Osteoblast (primary cell): ENCODE results near the gene EPHA8. TPM values are rescaled to one million over a fixed set of nuclear protein-coding genes. Genes with fewer than 3 reads are reported as not detected.

ENCODE experiments used
- DNase-seq: peaks from one replicate; pipeline ENCODE4 v3.0.0; 2011; ENCODE audit warnings: low spot score, mixed read lengths; ENCODE audit not compliant: insufficient read length; ENCODE audit errors: missing footprints
- H2AFZ ChIP-seq: 2 replicates; pipeline ENCODE4 v1.6.0; 2011; ENCODE audit warnings: mild to moderate bottlenecking, low read length
- H3K27ac ChIP-seq: 2 replicates; pipeline ENCODE4 v1.5.1; 2011; ENCODE audit warnings: mild to moderate bottlenecking, low read depth, low read length, moderate library complexity
- H3K27me3 ChIP-seq: 2 replicates; pipeline ENCODE4 v1.6.0; 2012; ENCODE audit warnings: mild to moderate bottlenecking, control low read depth, inconsistent platforms, low read length, moderate library complexity; ENCODE audit not compliant: insufficient read depth
- H3K36me3 ChIP-seq: 2 replicates; pipeline ENCODE4 v1.5.1; 2011; ENCODE audit warnings: mild to moderate bottlenecking, low read length, control low read depth, moderate library complexity; ENCODE audit not compliant: insufficient read depth
- H3K4me1 ChIP-seq: 2 replicates; pipeline ENCODE4 v1.5.1; 2011; ENCODE audit warnings: mild to moderate bottlenecking, low read length, control low read depth, moderate library complexity; ENCODE audit not compliant: insufficient read depth
- H3K4me2 ChIP-seq: 2 replicates; pipeline ENCODE4 v1.6.0; 2011; ENCODE audit warnings: mild to moderate bottlenecking, low read length; ENCODE audit not compliant: insufficient read depth
- H3K4me3 ChIP-seq: fragments of 200-600 bp; sonication (generic); 3 replicates; pipeline ENCODE4 v1.5.1; 2012; ENCODE audit warnings: mild to moderate bottlenecking, low read length, inconsistent platforms; ENCODE audit not compliant: insufficient read depth
- H3K79me2 ChIP-seq: 2 replicates; pipeline ENCODE4 v1.6.0; 2012; ENCODE audit warnings: mild to moderate bottlenecking, low read length, control low read depth, inconsistent platforms; ENCODE audit not compliant: insufficient read depth
- H3K9me3 ChIP-seq: 2 replicates; pipeline ENCODE4 v1.5.1; 2011; ENCODE audit warnings: low read depth, low read length, control low read depth
- H4K20me1 ChIP-seq: 2 replicates; pipeline ENCODE4 v1.6.0; 2012; ENCODE audit warnings: mild to moderate bottlenecking, low read length, control low read depth; ENCODE audit not compliant: insufficient read depth
- CTCF ChIP-seq: IDR thresholded peaks from 2 replicates; pipeline ENCODE4 v1.5.1; 2011; ENCODE audit warnings: mild to moderate bottlenecking, low read depth, low read length, moderate library complexity; ENCODE audit errors: extremely low read depth
- total RNA-seq: library from RNA; depleted of rRNA; stranded (reverse); fragments of >200 nt; gene quantifications from 2 replicates; pipeline ENCODE4 v1.2.3, GENCODE V29; 2012

Gene EPHA8
- total RNA-seq, 1 donor = not detected

DNA sequence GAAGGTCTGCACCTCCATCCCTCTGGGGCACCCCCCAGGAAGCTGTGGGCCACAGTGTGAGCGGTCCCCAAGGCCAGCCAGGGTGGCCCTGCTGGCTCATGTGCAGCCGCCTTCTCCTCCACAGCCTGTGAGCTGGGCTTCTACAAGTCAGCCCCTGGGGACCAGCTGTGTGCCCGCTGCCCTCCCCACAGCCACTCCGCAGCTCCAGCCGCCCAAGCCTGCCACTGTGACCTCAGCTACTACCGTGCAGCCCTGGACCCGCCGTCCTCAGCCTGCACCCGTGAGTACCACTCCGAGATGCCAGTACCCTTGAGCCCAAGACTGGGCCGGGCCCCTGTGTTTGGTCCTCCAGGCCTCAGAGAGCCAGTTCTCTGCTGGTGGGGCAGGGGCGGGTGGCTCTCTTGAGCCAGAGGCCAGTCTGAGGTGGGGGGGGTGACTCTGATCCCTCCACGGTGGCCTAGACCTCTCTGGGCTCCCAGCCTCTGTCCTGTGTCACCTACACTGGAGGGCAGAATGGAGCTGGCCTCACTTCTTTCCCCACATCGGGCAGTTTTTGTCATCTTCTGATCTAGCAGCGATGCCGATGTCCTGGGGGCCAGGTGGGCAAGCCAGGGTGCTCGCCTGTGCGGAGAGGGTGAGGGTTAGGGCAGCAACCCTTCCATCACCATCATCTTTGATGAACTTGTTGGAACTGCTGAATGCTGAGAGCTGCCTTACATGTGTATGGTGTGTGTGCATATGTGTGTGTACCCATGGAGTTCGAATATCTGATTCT lies 23.3 kb downstream of the EPHA8 start:
- peaks cover 5% of the 10 kb centered on the region for H3K27me3 ChIP-seq
- no peaks in the 10 kb centered on the region for H3K36me3 ChIP-seq
- no peak overlapping the region for H2AFZ ChIP-seq
- no peaks in the 10 kb centered on the region for H4K20me1 ChIP-seq
- no peak for TF ChIP-seq CTCF
- DNase-seq = peak; percentile 59
- no peaks in the 10 kb centered on the region for H3K4me1 ChIP-seq
- H3K9me3 ChIP-seq = no peaks in the 10 kb centered on the region
- H3K79me2 ChIP-seq = no peaks in the 10 kb centered on the region
- H3K27ac ChIP-seq = no peak overlapping the region
- H3K4me3 ChIP-seq = no peak overlapping the region
- H3K4me2 ChIP-seq = no peak overlapping the region

GRCh38 chr1:22587247-22587646 lies 24.0 kb downstream of the EPHA8 start:
- no peak overlapping the region for H3K27ac ChIP-seq
- H3K36me3 ChIP-seq = no peaks in the 10 kb centered on the region
- peak; percentile 43 for DNase-seq
- no peak for TF ChIP-seq CTCF
- peaks cover 8% of the 10 kb centered on the region for H3K27me3 ChIP-seq
- H3K9me3 ChIP-seq = no peaks in the 10 kb centered on the region
- no peaks in the 10 kb centered on the region for H3K79me2 ChIP-seq
- H2AFZ ChIP-seq = no peak overlapping the region
- H3K4me2 ChIP-seq = no peak overlapping the region
- H3K4me3 ChIP-seq = no peak overlapping the region
- H4K20me1 ChIP-seq = no peaks in the 10 kb centered on the region
- no peaks in the 10 kb centered on the region for H3K4me1 ChIP-seq

GRCh38 chr1:22588899-22589422 lies 25.7 kb downstream of the EPHA8 start:
- no peak for TF ChIP-seq CTCF
- H3K4me1 ChIP-seq = no peaks in the 10 kb centered on the region
- no peak overlapping the region for H2AFZ ChIP-seq
- H3K27me3 ChIP-seq = peaks cover 20% of the 10 kb centered on the region
- H4K20me1 ChIP-seq = no peaks in the 10 kb centered on the region
- H3K79me2 ChIP-seq = no peaks in the 10 kb centered on the region
- H3K36me3 ChIP-seq = no peaks in the 10 kb centered on the region
- H3K4me2 ChIP-seq = no peak overlapping the region
- DNase-seq = peak; percentile 47
- H3K27ac ChIP-seq = no peak overlapping the region
- H3K9me3 ChIP-seq = no peaks in the 10 kb centered on the region
- no peak overlapping the region for H3K4me3 ChIP-seq

- no peak for TF ChIP-seq CTCF
- Histone ChIP-seq H3K4me1 (no peaks in the 10 kb centered on the region), H3K36me3 (no peaks in the 10 kb centered on the region), H3K27ac (no peak overlapping the region), H3K4me3 (no peak overlapping the region), H2AFZ (no peak overlapping the region), H3K4me2 (no peak overlapping the region), H3K79me2 (no peaks in the 10 kb centered on the region), H3K27me3 (peaks cover 24% of the 10 kb centered on the region), H4K20me1 (no peaks in the 10 kb centered on the region), H3K9me3 (no peaks in the 10 kb centered on the region)
- peak; percentile 83 for DNase-seq
Observed at GRCh38 chr1:22591576-22591975, 28.3 kb downstream of the EPHA8 start.
